Measurements from ENCODE around the gene KCNQ1.

KCNQ1 gene

DNA sequence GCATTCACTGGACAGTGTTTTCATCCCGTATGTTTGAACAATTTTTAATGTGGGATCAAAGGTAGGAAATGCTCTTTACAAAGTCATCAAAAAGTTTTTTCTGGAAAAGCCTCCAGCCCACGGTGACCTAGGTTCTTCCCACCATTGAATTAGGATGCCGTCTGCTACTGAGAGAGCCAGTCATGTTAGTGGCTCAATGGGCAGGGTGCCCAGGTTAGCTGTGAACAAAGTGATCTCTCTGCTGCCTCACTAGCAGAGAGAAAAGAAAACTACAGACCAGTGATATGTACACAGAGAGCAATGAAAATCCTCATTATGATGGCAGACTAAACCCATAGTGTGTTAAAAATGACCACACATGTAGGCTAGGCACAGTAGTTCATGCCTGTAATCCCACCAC is 32.4 kb downstream of the KCNQ1 start:
- TF ChIP-seq, protein P1, sequence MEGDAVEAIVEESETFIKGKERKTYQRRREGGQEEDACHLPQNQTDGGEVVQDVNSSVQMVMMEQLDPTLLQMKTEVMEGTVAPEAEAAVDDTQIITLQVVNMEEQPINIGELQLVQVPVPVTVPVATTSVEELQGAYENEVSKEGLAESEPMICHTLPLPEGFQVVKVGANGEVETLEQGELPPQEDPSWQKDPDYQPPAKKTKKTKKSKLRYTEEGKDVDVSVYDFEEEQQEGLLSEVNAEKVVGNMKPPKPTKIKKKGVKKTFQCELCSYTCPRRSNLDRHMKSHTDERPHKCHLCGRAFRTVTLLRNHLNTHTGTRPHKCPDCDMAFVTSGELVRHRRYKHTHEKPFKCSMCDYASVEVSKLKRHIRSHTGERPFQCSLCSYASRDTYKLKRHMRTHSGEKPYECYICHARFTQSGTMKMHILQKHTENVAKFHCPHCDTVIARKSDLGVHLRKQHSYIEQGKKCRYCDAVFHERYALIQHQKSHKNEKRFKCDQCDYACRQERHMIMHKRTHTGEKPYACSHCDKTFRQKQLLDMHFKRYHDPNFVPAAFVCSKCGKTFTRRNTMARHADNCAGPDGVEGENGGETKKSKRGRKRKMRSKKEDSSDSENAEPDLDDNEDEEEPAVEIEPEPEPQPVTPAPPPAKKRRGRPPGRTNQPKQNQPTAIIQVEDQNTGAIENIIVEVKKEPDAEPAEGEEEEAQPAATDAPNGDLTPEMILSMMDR (conservative IDR thresholded peaks at IDR 0.05): no peak
- H3K27ac ChIP-seq: no peak overlapping the region

DNA sequence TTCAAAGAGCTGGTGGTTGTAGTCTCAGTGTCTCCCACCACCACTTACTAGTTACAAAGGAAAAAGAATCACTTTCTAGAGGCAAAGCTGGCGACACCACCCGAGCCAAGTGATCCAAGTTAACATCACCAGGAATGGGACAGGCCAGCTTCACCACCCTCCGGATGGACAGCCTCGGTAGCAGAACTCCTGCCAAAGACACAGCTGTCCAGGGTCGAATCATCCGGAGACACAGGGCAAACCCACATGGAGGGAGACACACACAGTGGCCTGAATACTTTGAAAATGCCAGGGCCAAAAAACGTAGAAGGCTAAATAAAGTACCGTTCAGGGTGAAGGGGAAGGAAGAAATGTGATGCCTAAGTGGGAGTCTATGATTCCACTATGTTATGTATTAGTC is 33.1 kb downstream of the KCNQ1 start:
- TF ChIP-seq, protein P1 (conservative IDR thresholded peaks at IDR 0.05): no peak
- no peak overlapping the region for H3K27ac ChIP-seq

DNA sequence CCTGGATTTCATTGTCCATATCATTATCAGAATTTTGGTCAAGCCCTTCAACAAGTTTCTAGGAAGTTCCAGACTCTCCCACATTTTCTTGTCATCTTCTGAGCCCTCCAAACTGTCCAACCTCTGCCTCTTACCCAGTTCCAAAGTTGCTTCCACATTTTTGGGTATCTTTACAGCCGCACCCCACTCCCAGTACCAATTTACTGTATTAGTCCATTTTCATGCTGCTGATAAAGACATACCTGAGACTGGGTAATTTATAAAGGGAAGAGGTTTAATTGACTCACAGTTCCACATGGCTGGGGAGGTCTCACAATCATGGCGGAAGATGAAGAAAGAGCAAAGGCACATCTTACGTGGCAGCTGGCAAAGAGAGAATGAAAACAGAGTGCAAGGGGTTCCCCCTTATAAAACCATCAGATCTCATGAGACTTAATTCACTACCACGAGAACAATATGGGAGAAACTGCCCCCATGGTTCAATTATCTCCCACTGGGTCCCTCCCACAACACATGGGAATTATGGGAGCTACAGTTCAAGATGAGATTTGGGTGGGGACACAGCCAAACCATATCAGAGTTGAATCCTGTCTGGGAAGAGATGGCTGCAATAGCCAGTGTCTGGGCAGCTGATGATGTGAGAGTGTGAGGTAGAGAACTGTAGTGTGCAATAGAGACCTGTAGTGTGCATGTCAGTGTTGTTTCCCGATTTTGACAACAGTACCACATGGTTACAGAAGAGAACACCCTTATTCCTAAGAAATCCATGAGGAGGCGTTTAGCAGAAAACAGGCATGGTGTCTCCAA is 35.5 kb downstream of the KCNQ1 start:
- H3K27ac ChIP-seq: peak overlapping the region; percentile 90

DNA sequence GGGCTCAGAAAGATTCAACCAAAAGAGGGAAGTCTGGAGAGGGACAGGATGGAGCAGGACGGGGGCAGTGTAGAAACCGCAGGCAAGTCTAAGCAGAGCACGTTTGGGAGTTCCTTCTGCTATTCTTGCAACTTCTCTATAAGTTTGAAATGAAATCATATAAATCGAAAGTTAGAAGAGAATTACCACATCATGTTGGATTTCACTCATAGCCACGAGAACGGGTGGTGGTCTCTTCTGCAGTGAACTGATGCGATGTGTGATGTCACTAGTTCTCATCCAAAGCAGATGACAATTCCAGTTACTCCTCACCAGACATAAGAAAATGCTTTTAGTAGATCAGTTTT is 36.0 kb downstream of the KCNQ1 start:
- TF ChIP-seq, protein P1 (conservative IDR thresholded peaks at IDR 0.05): no peak
- H3K27ac ChIP-seq: peak overlapping the region; percentile 90

DNA sequence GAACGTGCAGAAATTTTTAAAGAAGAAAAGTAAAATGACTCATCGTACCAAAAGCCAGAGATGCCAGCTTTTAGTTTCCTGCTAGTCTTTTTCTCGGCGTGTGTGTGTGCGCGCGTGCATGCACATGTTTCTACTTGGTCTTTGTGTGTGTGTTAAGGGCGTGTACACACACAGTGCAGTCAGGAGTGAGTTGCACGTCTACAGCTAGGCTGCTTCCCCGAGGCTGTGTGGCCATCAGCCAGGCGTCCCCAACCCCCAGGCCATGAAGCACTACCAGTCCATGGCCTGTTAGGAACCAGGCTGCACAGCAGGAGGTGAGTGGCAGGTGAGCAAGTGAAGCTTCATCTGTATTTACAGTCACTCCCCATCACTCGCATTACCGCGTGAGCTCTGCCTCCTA is 36.4 kb downstream of the KCNQ1 start:
- peak overlapping the region; percentile 90 for H3K27ac ChIP-seq
- TF ChIP-seq, protein P1 (conservative IDR thresholded peaks at IDR 0.05): no peak

DNA sequence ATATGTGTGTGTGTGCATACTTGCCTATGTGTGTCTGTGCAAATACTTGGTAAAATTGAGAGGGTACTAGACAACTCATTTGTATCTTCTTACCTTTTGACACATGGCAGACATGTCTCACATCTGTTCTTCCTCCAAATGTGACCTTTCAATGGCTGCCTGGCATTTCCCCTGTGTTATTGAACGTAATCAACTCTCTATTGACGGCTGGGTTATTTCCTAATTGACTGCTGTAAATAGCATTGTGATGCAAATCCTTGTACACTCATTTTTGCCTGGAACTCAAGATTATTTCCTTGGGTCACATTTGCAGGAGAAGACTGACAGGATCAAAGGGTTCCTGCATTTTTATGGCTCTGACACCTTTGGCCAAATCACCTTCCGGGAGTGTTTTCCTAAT is 37.4 kb downstream of the KCNQ1 start:
- TF ChIP-seq, protein P1 (conservative IDR thresholded peaks at IDR 0.05): no peak
- peak overlapping the region; percentile 90 for H3K27ac ChIP-seq

DNA sequence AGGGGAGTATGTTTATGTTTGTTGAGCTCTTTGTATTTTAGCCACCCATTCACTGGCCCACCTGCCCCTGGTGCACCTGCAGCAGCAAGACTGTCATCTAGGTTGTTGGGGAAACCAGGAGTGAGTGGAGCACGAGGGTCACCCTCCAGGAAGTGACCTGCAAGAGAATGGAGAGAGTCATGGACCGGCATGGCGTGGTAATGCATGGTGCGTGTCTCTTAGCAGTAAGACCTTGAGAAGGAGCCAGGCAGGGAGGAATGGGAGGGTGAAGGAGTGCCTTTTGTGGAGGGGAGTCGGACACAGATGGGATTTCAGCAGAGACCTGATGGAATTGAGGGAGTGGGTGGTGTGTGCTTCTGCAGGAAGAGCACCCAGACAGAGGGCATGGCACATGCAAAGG is 37.9 kb downstream of the KCNQ1 start:
- peak overlapping the region; percentile 90 for H3K27ac ChIP-seq
- TF ChIP-seq, protein P1 (conservative IDR thresholded peaks at IDR 0.05): no peak

DNA sequence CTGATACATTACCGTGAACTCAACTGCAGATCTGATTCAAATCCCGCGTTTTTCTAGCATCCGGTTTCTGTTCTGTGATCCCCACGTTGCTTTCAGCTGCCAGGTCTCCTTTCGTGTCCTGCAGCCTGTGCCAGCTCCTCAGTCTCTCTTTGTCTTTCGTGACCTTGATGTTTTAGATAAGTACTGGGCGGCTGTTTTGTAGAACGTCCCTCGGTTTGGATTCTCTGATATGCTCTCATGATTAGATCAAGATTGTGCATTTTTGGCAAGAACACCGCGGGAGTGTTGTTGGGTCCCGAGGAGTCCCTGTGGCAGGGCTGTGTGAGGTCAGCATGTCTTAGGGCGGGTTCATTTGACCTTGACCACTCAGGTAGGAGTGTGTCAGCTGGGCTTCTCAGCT is 38.6 kb downstream of the KCNQ1 start:
- TF ChIP-seq, protein P1 (conservative IDR thresholded peaks at IDR 0.05): no peak
- H3K27ac ChIP-seq: peak overlapping the region; percentile 90

All from VCaP (cell line).